Measurements from ENCODE around the gene HNRNPLL.

- TF ChIP-seq POLR2AphosphoS5 (IDR thresholded peaks at IDR 0.05; ENCODE audit: borderline replicate concordance, low read depth, low read length): no peak
- no peak for TF ChIP-seq EZH2 (IDR thresholded peaks at IDR 0.05)
- TF ChIP-seq FOXP2 (optimal IDR thresholded peaks at IDR 0.05; ENCODE audit: control extremely low read depth, extremely low read length, insufficient read depth): no peak
Observed at GRCh38 chr2:38561691-38562090, 41.0 kb downstream of the HNRNPLL start.

Data from SK-N-MC (cell line).